Keratinocyte (primary cell): ENCODE data around the gene KMT2A. TPM values are rescaled to one million over a fixed set of nuclear protein-coding genes. Genes with fewer than 3 reads are reported as not detected.

Source experiments
- DNase-seq: peaks from one replicate; pipeline ENCODE4 v3.0.0-alpha.2; 2011; ENCODE audit warnings: low read depth, missing footprints, low spot score
- FAIRE-seq: peaks from 2 replicates; lab custom pipeline; 2011; peaks lifted over from hg19 to GRCh38; lab: Jason Lieb, UNC
- H2AFZ ChIP-seq: 2 replicates; pipeline ENCODE4 v1.6.0; 2012; ENCODE audit warnings: low read length, control low read depth, inconsistent platforms; ENCODE audit not compliant: control insufficient read depth
- H3K27ac ChIP-seq: 2 replicates; pipeline ENCODE4 v1.5.1; 2011; ENCODE audit warnings: low read length; ENCODE audit not compliant: control insufficient read depth, insufficient read depth
- H3K27me3 ChIP-seq: 3 replicates; pipeline ENCODE4 v1.6.0; 2011; ENCODE audit warnings: low read length; ENCODE audit not compliant: control insufficient read depth, insufficient read depth; ENCODE audit errors: extremely low read depth
- H3K36me3 ChIP-seq, 2 experiments: 2 replicates in 1 of 2; 3 replicates in 1 of 2; pipeline ENCODE4 v1.5.1; 2011; ENCODE audit warnings: low read length in 2 of 2, mild to moderate bottlenecking in 1 of 2; ENCODE audit not compliant: control insufficient read depth in 2 of 2, insufficient read depth in 2 of 2; ENCODE audit errors: extremely low read depth in 1 of 2
- H3K4me1 ChIP-seq: 3 replicates; pipeline ENCODE4 v1.5.1; 2011; ENCODE audit warnings: low read length; ENCODE audit not compliant: control insufficient read depth, insufficient read depth; ENCODE audit errors: extremely low read depth
- H3K4me2 ChIP-seq: 3 replicates; pipeline ENCODE4 v1.6.0; 2011; ENCODE audit warnings: low read depth, low read length; ENCODE audit not compliant: control insufficient read depth, insufficient read depth; ENCODE audit errors: extremely low read depth
- H3K4me3 ChIP-seq, 3 experiments: fragments of 200-600 bp in 1 of 3; sonication (generic) in 1 of 3; 2 replicates in 2 of 3; 3 replicates in 1 of 3; pipeline ENCODE4 v1.5.1; 2011 to 2016; ENCODE audit warnings: low read length in 3 of 3, mild to moderate bottlenecking in 3 of 3, control low read depth in 2 of 3, inconsistent platforms in 1 of 3, low read depth in 1 of 3, mixed read lengths in 1 of 3, mixed run types in 1 of 3, moderate library complexity in 1 of 3; ENCODE audit not compliant: control insufficient read depth in 2 of 3, insufficient read depth in 2 of 3; ENCODE audit errors: extremely low read depth in 1 of 3
- H3K79me2 ChIP-seq: 2 replicates; pipeline ENCODE4 v1.6.0; 2012; ENCODE audit warnings: low read length; ENCODE audit not compliant: control insufficient read depth, insufficient read depth
- H3K9ac ChIP-seq: 3 replicates; pipeline ENCODE4 v1.6.0; 2011; ENCODE audit warnings: low read length; ENCODE audit not compliant: control insufficient read depth, insufficient read depth; ENCODE audit errors: extremely low read depth
- H3K9me1 ChIP-seq: 3 replicates; pipeline ENCODE4 v1.6.0; 2011; ENCODE audit warnings: low read length; ENCODE audit not compliant: control insufficient read depth, insufficient read depth; ENCODE audit errors: extremely low read depth
- H3K9me3 ChIP-seq: 2 replicates; pipeline ENCODE4 v1.5.1; 2012; ENCODE audit warnings: low read depth, low read length; ENCODE audit not compliant: control insufficient read depth
- H4K20me1 ChIP-seq: 3 replicates; pipeline ENCODE4 v1.6.0; 2011; ENCODE audit warnings: low read length; ENCODE audit not compliant: control insufficient read depth, insufficient read depth; ENCODE audit errors: extremely low read depth
- EZH2 ChIP-seq: IDR thresholded peaks from one replicate; pipeline ENCODE4 v1.6.1; 2012; ENCODE audit warnings: inconsistent platforms, mild to moderate bottlenecking, low read length, moderate library complexity
- dilution Hi-C: fragments of 300-500 bp; cut with MboI; formaldehyde crosslinking; loops from one replicate; pipeline ENCODE4 v1.7.0; 2020; ENCODE audit warnings: low sequenced_read_pairs; ENCODE audit not compliant: extremely low pct_ligation_motif_present
- polyA minus RNA-seq, 3 experiments: library from RNA; depleted of rRNA, polyadenylated mRNA; stranded (reverse); fragments of >200 nt; gene quantifications; 1 replicate in 1 of 3; 2 replicates in 1 of 3; 3 replicates in 1 of 3; pipeline ENCODE4 v1.2.3, GENCODE V29; 2011
- polyA plus RNA-seq, 5 experiments: library from polyadenylated mRNA; depleted of rRNA in 3 of 5; stranded (reverse) in 3 of 5; stranded (forward) in 1 of 5; unstranded in 1 of 5; fragments of >200 nt; gene quantifications; 1 replicate in 1 of 5; 2 replicates in 3 of 5; 3 replicates in 1 of 5; pipeline versions ENCODE4 v1.2.1 to v1.2.3, GENCODE V29; 2011 to 2012; ENCODE audit warnings: missing spikeins in 2 of 5, low read depth in 1 of 5, low replicate concordance in 1 of 5
- TF ChIP-seq, protein P1 (sequence below), 3 experiments: IDR thresholded peaks in 1 of 3; conservative IDR thresholded peaks in 1 of 3; optimal IDR thresholded peaks in 1 of 3; 2 replicates in 2 of 3; 3 replicates in 1 of 3; pipeline versions ENCODE3 to v1.5.1; 2011; ENCODE audit warnings: low read length in 3 of 3, mild to moderate bottlenecking in 3 of 3, moderate library complexity in 2 of 3, control low read depth in 1 of 3, inconsistent platforms in 1 of 3; ENCODE audit not compliant: insufficient read depth in 2 of 3; ENCODE audit errors: extremely low read depth in 1 of 3

Gene KMT2A
- polyA plus RNA-seq (7.6 to 14.5 TPM (median 11.7 TPM) in 3 replicates), polyA minus RNA-seq (30.1 to 66.2 TPM (median 64.3 TPM) in 3 replicates)
- 11.5 TPM for polyA plus RNA-seq (2011; ENCODE audit: low read depth)
- polyA plus RNA-seq (2011; cell fraction: cytosol; rRNA removed): 7.6 and 9.6 TPM in 2 replicates
- 48.5 and 50.1 TPM in 2 replicates for polyA plus RNA-seq (2011; cell fraction: nucleus; rRNA removed)
- polyA plus RNA-seq (2012; ENCODE audit: low replicate concordance): 10.6 and 13.2 TPM in 2 replicates
- polyA minus RNA-seq (2011; cell fraction: cytosol; rRNA and poly(A)+ RNA removed): 17.8 TPM
- polyA minus RNA-seq (2011; cell fraction: nucleus; rRNA and poly(A)+ RNA removed): 60.8 and 105 TPM in 2 replicates

DNA sequence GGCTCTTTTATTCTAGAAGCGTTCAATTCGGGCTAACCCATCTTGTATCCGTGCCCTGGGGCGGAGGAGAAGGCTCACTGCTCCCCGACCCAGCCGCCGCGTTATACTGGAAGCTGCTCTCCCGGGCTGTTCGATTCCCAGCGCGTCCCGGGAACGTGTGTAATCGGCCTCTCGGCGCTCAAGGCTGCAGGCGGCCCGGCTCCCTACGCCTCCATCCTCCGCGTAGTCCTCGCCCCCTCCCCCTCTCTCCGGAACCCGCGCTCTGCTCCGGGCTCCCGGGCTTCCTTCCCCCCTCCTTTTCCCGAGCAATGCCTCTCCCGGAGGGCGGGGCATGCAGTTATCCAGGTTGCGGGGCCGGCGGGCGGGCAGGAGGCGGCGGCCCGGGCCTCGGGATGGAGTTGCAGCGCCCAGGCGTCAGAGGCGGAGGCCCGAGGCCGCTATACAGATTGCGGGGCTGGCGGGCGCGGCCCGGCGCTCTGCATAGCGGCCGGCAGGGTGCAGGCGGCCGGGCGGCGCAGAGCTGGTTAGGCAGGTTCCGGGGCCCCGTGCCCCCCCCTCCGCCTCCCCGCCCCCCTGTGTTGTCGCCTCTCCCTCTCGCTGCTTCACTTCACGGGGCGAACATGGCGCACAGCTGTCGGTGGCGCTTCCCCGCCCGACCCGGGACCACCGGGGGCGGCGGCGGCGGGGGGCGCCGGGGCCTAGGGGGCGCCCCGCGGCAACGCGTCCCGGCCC lies at the start of gene KMT2A:
Gene KMT2A (plus strand): TSS at position 600 of the 732 bp plus-strand sequence. CDS start 21 bp downstream, at position 621.
- peak within 1 kb of the TSS; percentile 87 to 94 (median 89) for H3K4me3 ChIP-seq
- H3K9me1 ChIP-seq: no peaks in the 10 kb centered on the region
- H3K27me3 ChIP-seq: no peaks in the 10 kb centered on the region
- H3K79me2 ChIP-seq: peaks cover 45% of the 10 kb centered on the region
- no peak for TF ChIP-seq EZH2
- TF ChIP-seq, protein P1, sequence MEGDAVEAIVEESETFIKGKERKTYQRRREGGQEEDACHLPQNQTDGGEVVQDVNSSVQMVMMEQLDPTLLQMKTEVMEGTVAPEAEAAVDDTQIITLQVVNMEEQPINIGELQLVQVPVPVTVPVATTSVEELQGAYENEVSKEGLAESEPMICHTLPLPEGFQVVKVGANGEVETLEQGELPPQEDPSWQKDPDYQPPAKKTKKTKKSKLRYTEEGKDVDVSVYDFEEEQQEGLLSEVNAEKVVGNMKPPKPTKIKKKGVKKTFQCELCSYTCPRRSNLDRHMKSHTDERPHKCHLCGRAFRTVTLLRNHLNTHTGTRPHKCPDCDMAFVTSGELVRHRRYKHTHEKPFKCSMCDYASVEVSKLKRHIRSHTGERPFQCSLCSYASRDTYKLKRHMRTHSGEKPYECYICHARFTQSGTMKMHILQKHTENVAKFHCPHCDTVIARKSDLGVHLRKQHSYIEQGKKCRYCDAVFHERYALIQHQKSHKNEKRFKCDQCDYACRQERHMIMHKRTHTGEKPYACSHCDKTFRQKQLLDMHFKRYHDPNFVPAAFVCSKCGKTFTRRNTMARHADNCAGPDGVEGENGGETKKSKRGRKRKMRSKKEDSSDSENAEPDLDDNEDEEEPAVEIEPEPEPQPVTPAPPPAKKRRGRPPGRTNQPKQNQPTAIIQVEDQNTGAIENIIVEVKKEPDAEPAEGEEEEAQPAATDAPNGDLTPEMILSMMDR (optimal IDR thresholded peaks at IDR 0.05 in 1 of 3, IDR thresholded peaks at IDR 0.05 in 1 of 3, conservative IDR thresholded peaks at IDR 0.05 in 1 of 3; ENCODE audit: extremely low read depth in 1 of 3, insufficient read depth in 2 of 3, low read length in 3 of 3): no peak
- dilution Hi-C loops: no loop called here
- FAIRE-seq (no peak), DNase-seq (peak; percentile 50)
- H3K9me3 ChIP-seq: no peaks in the 10 kb centered on the region
- no peaks in the 10 kb centered on the region for H3K36me3 ChIP-seq
- peak within 1 kb of the TSS; percentile 92 for H2AFZ ChIP-seq
- peak within 1 kb of the TSS; percentile 95 for H3K4me2 ChIP-seq
- H3K4me1 ChIP-seq: peaks cover 20% of the 10 kb centered on the region
- peaks cover 10% of the 10 kb centered on the region for H4K20me1 ChIP-seq
- H3K9ac ChIP-seq: peak within 1 kb of the TSS; percentile 81
- peak within 1 kb of the TSS; percentile 69 for H3K27ac ChIP-seq

DNA sequence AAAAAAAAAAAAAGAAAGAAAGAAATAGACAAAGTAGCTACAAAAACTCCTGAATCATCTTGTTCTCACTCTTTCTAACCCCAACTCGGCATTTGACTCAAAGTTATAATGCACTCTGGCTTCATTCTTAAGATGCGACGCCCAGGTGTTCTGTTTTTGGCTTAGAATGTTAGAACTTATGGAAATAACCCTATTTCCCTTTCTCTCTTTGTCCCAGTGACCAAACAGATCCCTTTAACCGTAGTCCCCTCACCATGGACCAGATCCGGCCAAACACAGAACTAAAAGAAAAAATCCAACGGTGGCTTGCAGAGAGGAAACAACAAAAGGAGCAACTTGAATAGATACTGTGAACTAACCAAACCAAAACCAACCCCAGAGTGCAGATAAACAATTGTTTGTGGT lies 40.2 kb upstream of the KMT2A start:
- Histone ChIP-seq H3K4me1 (no peaks in the 10 kb centered on the region), H2AFZ (no peak overlapping the region), H3K9me3 (no peaks in the 10 kb centered on the region), H3K27me3 (no peaks in the 10 kb centered on the region), H3K79me2 (no peaks in the 10 kb centered on the region), H3K36me3 (peaks cover 13 to 14% of the 10 kb centered on the region in 2 experiments), H3K9me1 (no peaks in the 10 kb centered on the region), H3K27ac (no peak overlapping the region), H3K4me2 (no peak overlapping the region), H3K4me3 (no peak overlapping the region), H3K9ac (no peak overlapping the region), H4K20me1 (no peaks in the 10 kb centered on the region)
- TF ChIP-seq EZH2: no peak
- TF ChIP-seq, protein P1 (optimal IDR thresholded peaks at IDR 0.05 in 1 of 3, IDR thresholded peaks at IDR 0.05 in 1 of 3, conservative IDR thresholded peaks at IDR 0.05 in 1 of 3; ENCODE audit: extremely low read depth in 1 of 3, insufficient read depth in 2 of 3, low read length in 3 of 3): no peak
- no peak for DNase-seq
- no peak for FAIRE-seq
- dilution Hi-C loops: no loop called here
